SW480 (cell line): ENCODE measurements around the gene TOMM6.

Experiments
- DNase-seq: peaks from one replicate; pipeline ENCODE4 v3.0.0-alpha.2; 2016; ENCODE audit warnings: low spot score

TOMM6 gene

DNA sequence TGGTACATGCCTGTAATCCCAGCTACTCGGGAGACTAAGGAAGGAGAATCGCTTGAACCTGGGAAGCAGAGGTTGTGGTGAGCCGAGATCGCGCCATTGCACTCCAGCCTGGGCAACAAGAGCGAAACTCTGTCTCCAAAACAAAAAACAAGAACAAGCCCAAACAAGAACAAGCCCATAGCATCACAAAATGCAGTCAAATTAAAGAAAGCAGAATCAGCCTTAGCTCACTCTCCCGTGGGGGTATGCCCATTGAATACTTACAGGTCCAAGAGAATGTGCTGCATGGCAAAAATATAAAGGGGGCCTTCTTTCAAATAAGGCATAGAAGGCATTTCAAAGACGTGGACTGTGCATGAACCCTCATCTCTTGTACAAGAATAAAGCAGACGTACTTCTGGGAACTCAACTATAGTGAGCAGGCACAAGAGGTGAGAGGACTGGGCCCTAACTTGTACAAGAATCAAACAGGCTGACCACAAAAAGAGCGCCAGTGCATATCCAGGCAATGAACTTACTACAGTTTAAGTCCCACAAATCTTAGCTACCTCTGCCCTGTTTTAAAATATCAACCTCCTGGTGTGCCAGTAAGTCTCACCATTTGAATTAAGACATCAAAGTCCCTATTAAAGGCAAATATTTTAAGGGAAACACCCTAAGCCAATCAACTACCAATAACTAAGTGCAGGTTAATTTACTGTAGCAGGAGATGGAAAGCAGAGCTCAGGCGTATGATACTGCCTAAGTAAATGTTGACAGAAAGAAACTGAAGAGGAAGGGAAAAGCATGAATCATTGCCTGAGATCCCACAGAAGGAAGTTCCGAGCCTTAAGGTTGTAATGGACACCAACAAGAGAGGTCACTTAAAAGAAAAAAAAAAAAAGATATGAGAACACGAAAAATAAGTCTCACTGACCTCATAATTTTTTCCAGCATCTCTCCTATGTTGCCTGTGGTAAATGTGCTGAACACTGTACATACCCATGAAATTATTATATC is 37.4 kb downstream of the TOMM6 start:
- no peak for DNase-seq

DNA sequence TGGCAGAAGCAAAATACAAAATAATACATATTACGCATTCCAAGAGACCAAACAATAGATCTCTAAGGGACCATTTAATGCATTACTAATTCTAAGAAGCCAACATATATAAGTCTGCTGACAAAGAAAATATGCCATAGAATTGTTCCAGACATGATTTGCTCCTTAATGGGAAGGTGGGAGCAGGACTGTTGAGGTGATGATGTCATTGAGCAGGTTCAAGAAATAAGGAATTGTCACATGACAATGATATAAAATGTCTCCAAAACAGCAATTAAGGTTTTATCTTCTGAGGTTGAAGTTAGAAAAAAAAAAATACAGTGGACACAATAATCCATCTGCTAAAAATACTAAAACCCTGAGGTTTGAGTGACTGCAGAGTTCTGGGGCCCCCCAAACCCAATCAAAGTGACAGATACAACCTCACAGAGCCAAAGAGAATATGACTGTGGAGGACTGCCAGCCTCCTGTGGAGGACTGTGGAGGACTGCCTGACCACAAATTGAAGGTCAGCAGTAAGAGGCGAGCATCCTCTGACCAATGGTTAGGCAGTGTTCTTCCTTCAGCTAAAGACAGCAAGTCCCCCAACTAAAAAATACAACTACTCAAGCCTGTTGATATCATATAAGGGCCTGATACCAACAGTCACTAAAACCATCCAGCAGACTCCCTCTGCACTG is 39.0 kb downstream of the TOMM6 start:
- DNase-seq, result no peak

DNA sequence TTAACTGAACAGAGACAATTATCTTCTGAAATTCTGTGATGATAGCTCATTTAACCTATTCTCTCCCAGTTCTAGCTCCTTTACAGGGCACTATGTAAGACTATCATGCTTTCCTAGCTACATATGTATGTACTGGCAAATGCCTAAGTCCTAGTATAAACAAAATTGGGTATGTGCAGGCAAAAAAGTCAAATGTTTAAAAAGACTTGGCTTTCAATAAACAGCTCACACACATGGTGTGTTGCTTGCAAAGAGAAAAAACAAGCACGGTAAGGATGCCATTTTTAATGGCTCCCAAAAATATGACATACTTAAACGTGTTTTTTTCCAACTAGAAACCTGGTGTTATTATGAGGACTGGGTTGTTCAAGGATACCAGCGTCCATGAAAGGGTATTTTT is 44.8 kb downstream of the TOMM6 start:
- no peak for DNase-seq

DNA sequence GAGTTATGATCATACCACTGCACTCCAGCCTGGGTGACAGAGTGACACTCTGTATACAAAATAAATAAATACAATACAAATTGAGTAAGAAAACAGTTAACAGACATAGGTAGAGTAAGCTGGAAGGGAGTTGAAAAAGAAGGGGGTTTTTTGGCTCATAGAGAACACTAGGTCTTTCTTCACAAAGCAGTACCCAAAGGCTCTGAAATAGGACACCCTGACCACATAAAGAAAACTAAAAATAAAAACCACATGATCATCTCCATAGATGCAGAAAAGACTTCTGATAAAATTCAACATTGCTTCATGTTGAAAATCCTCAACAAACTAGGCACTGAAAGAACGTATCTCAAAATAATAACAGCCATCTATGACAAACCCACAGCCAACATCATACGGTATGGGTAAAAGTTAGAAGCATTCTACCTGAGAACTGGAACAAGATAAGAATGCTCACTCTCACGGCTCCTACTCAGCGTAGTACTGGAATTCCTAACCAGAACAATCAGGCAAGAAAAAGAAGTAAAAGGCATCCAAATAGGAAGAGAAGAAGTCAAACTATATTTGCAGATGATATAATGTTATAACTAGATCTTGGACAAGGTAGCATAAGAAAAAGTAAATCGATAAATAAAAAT is 48.6 kb downstream of the TOMM6 start:
- DNase-seq, result peak; percentile 30

DNA sequence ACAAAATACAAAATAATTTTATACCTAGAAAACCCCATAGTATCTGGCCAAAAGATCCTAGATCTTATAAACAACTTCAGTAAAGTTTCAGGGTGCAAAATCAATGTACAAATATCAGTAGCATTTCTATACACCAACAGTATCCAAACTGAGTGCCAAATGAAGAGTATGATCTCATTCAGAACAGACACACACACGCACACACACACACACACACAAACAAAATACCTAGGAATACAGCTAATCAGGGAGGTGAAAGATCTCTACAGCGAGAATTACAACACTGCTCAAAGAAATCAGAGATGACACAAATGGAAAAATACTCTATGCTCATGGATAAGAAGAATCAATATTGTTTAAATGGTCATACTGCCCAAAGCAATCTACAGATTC is 49.2 kb downstream of the TOMM6 start:
- no peak for DNase-seq
